Epithelial cell of esophagus (primary cell): ENCODE measurements around the gene DGCR2.

Experiments used
- DNase-seq: peaks from one replicate; pipeline ENCODE4 v3.0.0; 2010; ENCODE audit warnings: low read depth
- H3K4me3 ChIP-seq: 2 replicates; pipeline ENCODE4 v1.5.1; 2011; ENCODE audit warnings: mild to moderate bottlenecking, low read length, control low read depth
- TF ChIP-seq, protein P1 (sequence below): IDR thresholded peaks from 2 replicates; pipeline ENCODE4 v1.5.1; 2011; ENCODE audit warnings: low read depth, mild to moderate bottlenecking, low read length, control low read depth, inconsistent platforms; ENCODE audit not compliant: insufficient read depth; ENCODE audit errors: missing control alignments

The DGCR2 gene

DNA sequence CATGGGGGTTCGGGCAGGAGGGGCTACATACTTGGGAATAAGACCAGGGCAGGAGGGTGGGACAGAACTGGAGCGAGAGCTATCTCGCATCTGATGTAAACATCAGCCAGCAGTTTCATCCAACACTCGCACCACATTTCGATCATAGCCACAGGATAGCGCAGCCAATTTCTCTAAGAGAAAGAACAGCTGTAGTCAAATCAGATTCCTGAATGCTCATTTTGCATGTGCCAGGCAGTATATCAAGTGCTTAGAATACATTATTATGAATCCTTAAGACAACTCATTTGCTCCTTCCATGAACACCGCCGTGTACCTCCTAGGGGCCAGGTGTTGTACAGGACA is 14.5 kb downstream of the DGCR2 start:
- DNase-seq = no peak

DNA sequence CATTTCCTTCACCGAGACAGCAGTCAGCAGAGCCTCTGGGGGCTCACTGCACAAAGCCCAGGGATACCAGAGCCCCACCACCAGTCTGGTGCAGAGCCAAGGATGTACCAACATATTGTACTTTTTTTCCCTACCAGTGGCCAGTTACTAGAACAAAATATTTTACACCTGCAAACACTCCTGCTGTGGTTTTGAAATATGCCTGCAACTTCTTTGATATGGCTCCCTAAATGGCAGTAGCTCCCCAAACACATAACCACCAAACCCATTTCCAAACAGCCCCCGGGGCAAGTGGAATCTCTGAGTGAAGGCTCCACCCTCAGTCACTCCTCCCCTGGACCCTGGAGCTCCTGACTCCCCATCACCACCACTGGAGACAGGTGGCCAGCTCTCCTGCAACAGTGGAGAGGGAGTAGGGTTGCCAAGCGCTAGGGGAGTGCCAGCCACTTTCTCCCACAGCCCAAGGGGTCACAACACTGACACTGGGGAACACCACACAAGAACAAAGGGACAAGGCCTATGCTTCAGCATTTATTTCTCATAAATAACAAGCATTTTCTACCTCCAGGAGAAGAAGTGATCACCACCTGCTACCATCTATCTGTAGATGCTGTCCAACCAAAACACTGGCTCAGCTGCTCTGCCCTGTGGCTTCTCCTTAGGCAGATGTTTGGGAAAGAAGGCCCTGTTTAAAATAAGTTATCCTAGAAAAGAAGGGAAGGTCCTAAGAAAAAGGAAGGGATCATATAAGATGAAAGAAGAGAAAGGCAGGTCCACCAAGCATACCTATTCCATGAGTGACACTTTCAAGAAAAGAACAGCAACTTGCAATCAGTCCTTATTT is 15.1 kb downstream of the DGCR2 start:
- no peak overlapping the region for H3K4me3 ChIP-seq
- TF ChIP-seq, protein P1, sequence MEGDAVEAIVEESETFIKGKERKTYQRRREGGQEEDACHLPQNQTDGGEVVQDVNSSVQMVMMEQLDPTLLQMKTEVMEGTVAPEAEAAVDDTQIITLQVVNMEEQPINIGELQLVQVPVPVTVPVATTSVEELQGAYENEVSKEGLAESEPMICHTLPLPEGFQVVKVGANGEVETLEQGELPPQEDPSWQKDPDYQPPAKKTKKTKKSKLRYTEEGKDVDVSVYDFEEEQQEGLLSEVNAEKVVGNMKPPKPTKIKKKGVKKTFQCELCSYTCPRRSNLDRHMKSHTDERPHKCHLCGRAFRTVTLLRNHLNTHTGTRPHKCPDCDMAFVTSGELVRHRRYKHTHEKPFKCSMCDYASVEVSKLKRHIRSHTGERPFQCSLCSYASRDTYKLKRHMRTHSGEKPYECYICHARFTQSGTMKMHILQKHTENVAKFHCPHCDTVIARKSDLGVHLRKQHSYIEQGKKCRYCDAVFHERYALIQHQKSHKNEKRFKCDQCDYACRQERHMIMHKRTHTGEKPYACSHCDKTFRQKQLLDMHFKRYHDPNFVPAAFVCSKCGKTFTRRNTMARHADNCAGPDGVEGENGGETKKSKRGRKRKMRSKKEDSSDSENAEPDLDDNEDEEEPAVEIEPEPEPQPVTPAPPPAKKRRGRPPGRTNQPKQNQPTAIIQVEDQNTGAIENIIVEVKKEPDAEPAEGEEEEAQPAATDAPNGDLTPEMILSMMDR = no peak
- no peak for DNase-seq

More for the DNA sequence above, 14.5 kb downstream of the DGCR2 start:
- TF ChIP-seq, protein P1 = no peak
- no peak overlapping the region for H3K4me3 ChIP-seq

DNA sequence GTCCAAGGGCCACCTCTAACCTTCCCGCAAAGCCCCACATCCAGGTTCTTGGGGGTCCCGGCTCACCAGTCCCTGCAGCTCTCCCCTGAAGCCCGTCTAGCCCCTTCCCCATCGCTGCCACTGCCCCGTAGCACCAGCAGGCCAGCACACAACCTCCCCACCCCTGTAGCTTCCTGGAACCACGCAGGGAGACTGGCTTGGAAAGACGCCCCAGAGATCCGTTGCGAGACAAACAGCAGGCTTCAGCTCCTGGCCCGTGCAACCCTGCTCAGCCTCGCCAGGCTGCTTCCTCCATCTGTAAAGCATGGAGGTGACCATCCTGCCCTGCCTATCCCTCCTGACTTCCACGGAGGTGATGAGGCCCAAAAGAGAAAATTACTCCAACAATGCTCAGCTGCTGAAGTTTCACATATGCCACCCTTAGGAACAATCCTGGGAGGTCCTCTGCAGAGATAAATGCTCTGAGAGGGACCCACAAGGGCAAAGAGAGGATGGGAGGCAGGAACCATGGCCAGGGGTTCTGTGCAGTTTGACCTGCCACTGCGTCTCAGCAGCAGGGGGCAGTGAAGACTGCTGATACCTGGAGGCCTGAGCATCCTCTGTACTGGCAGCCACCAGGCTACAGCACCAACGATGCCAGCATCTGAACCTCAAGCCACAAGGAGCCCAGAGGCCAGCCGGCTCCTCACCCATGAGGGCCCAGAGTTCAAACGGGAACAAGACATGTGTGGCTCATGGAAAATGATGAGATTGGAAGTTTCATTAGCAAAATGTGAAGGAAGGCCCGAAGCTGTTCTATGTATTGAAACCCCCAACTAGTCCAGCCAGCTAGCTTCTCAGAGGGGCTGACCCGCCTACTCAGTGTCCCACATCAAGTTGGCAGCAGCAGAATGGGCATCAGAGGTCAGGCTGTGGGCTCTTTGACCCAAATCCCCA is 16.1 kb downstream of the DGCR2 start:
- H3K4me3 ChIP-seq = no peak overlapping the region
- TF ChIP-seq, protein P1 = peak; percentile 18
- no peak for DNase-seq

DNA sequence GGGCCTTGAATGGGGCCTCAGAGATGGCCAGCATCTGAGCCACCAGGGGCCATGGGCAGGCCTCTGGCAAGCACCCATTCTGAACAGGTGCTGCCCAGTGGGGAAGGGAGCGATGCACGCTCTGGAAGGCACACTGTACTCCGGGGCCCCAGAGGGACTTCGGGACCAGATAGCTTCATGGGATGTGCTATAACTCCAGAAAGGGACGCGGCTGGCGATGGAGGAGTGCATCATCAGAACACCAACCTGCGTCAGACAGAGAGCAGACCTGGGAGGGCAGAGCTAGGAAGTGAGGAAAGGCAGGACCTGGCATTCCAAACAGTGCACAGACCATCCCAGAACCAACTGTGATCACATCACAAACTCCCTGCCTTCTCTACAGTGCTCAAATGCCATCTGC is 16.8 kb downstream of the DGCR2 start:
- no peak overlapping the region for H3K4me3 ChIP-seq
- TF ChIP-seq, protein P1 = no peak
- no peak for DNase-seq

DNA sequence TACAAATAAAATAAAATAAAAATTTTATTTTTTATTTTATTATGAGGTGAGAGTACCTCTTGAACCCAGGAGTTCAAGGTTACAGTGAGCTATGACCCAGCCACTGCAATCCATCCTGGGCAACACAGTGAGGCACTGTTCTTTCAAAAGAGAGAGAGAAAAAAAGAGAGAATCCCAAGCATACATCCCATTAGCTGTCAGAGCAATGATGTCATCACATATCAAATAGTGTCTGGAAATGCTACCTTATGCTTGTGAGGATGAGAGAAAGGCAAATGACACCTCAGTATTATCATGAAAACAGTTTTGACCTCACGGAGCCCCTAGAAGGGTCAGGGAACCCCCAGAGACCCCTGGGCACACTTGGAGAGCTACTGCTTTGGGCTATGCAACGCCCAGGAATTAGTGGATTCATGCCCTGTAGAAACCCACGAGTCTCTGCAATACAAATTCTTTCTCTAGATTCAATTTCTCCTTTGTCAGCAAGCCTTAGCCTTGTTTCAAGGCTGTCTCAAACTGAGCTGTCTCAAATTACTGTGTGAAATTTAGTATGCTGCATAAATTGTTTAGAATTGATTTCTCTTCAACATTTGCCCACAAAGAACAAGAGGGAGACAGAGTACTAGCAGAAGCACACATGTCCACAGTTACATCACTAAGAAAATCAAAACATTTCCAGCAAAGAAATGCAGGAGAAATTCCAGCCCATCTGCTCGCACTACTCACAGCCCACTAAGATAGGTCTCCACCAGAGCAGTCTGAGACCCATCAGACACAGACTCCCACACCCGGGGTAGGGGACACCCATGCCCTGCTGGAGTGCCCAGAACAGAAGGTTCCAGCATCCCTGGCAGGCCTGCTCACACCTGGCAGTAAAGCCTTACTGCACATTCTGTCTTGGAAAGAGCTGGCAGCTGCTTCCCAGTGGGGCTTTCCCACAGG is 18.1 kb downstream of the DGCR2 start:
- H3K4me3 ChIP-seq = no peak overlapping the region
- peak; percentile 40 for DNase-seq
- TF ChIP-seq, protein P1 = no peak

DNA sequence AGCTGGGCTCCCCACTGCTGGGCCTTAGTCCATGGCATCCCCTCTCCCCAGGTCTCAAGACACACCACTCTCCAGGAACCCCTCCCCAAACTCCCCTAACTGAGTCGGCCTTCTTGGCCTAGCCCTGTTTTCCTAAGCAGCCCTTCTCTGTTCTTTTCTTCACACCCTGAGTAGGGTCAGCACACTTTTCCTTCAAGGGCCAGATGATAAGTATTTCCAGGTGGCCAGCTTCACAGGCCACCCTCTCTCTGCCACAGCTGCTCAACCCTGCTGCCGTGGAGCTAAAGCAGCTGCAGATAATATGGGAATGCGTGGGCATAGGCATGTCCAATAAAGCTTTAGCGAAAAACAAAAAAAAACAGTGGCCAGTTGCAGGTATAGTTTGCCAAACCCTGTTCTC is 24.1 kb downstream of the DGCR2 start:
- TF ChIP-seq, protein P1 = no peak
- DNase-seq = no peak
- H3K4me3 ChIP-seq = no peak overlapping the region
